ENCODE measurements around the gene CARMIL3. TPM values are rescaled to one million over a fixed set of nuclear protein-coding genes. Genes with fewer than 3 reads are reported as not detected.

Gene CARMIL3
- total RNA-seq, 1 donor from 2014 or later, result 1.2 TPM

GRCh38 chr14:24065408-24065807 lies 13.6 kb downstream of the CARMIL3 start:
- Histone ChIP-seq H3K27ac (no peak overlapping the region), H3K27me3 (no peaks in the 10 kb centered on the region), H3K4me1 (no peaks in the 10 kb centered on the region), H3K9me3 (no peaks in the 10 kb centered on the region), H3K36me3 (no peaks in the 10 kb centered on the region), H3K4me3 (no peak overlapping the region)
- no peak for DNase-seq (ENCODE audit: extremely low spot score in 2 of 2)
- intact Hi-C loops (cut with DNase I), result no loop called here
- no peak for TF ChIP-seq CTCF (IDR thresholded peaks at IDR 0.05)
- no peak for TF ChIP-seq POLR2A (IDR thresholded peaks at IDR 0.05)
- no peak for TF ChIP-seq POLR2AphosphoS5 (IDR thresholded peaks at IDR 0.05; ENCODE audit: insufficient read depth in 1 of 2, low read depth in 1 of 2)

GRCh38 chr14:24066496-24067132 lies 14.8 kb downstream of the CARMIL3 start:
- Histone ChIP-seq H3K36me3 (no peaks in the 10 kb centered on the region), H3K27me3 (no peaks in the 10 kb centered on the region), H3K9me3 (no peaks in the 10 kb centered on the region), H3K4me1 (no peaks in the 10 kb centered on the region), H3K27ac (no peak overlapping the region), H3K4me3 (no peak overlapping the region)
- intact Hi-C loops (cut with DNase I), result no loop called here
- DNase-seq (ENCODE audit: extremely low spot score in 2 of 2), result no peak
- TF ChIP-seq POLR2AphosphoS5 (IDR thresholded peaks at IDR 0.05; ENCODE audit: insufficient read depth in 1 of 2, low read depth in 1 of 2), result no peak
- no peak for TF ChIP-seq CTCF (IDR thresholded peaks at IDR 0.05)
- TF ChIP-seq POLR2A (IDR thresholded peaks at IDR 0.05), result no peak

- DNase-seq (ENCODE audit: extremely low spot score in 2 of 2), result no peak
- Histone ChIP-seq H3K4me3 (no peak overlapping the region), H3K9me3 (no peaks in the 10 kb centered on the region), H3K36me3 (no peaks in the 10 kb centered on the region), H3K4me1 (peaks cover 4% of the 10 kb centered on the region), H3K27ac (no peak overlapping the region), H3K27me3 (no peaks in the 10 kb centered on the region)
- intact Hi-C loops (cut with DNase I), result no loop called here
- TF ChIP-seq POLR2AphosphoS5 (IDR thresholded peaks at IDR 0.05; ENCODE audit: insufficient read depth in 1 of 2, low read depth in 1 of 2), result no peak
- TF ChIP-seq CTCF (IDR thresholded peaks at IDR 0.05), result no peak
- TF ChIP-seq POLR2A (IDR thresholded peaks at IDR 0.05), result no peak
These were observed 15.6 kb downstream of the CARMIL3 start for GRCh38 chr14:24067133-24068082.

GRCh38 chr14:24068711-24069410 lies 17.1 kb downstream of the CARMIL3 start:
- H3K4me3 ChIP-seq, result no peak overlapping the region
- no peak for TF ChIP-seq POLR2AphosphoS5 (IDR thresholded peaks at IDR 0.05; ENCODE audit: insufficient read depth in 1 of 2, low read depth in 1 of 2)
- no peak for TF ChIP-seq CTCF (IDR thresholded peaks at IDR 0.05)
- TF ChIP-seq POLR2A (IDR thresholded peaks at IDR 0.05), result no peak
- intact Hi-C loops (cut with DNase I), result no loop called here
- no peaks in the 10 kb centered on the region for H3K27me3 ChIP-seq
- H3K9me3 ChIP-seq, result no peaks in the 10 kb centered on the region
- DNase-seq (ENCODE audit: extremely low spot score in 2 of 2), result no peak
- H3K4me1 ChIP-seq, result peaks cover 13% of the 10 kb centered on the region
- no peak overlapping the region for H3K27ac ChIP-seq
- H3K36me3 ChIP-seq, result no peaks in the 10 kb centered on the region

Data from vagina (tissue), 2 donors.